Activated T-helper 17 cell treated with anti-CD3 and anti-CD28 coated beads, Interleukin-2, amount 50 U/mL, for 72 hours (primary cell): ENCODE results near the gene SH3RF1. TPM values are rescaled to one million over a fixed set of nuclear protein-coding genes. Genes with fewer than 3 reads are reported as not detected.

Source experiments
- ATAC-seq: fragments of 150-1000 bp; cut with Tn5 transposase; replicated peaks from 2 replicates; pipeline ENCODE4 v1.10.0; 2021; ENCODE audit warnings: mild to moderate bottlenecking, moderate library complexity
- H3K27ac Mint-ChIP-seq: one replicate; pipeline ENCODE4 v1.8.0; 2022; ENCODE audit warnings: mixed read lengths
- H3K27me3 Mint-ChIP-seq: one replicate; pipeline ENCODE4 v1.8.0; 2022; ENCODE audit warnings: mixed read lengths
- H3K36me3 Mint-ChIP-seq: one replicate; pipeline ENCODE4 v1.8.0; 2022; ENCODE audit warnings: low read depth, mild to moderate bottlenecking, mixed read lengths
- H3K4me1 Mint-ChIP-seq: one replicate; pipeline ENCODE4 v1.8.0; 2022; ENCODE audit warnings: mixed read lengths
- H3K4me3 Mint-ChIP-seq: one replicate; pipeline ENCODE4 v1.8.0; 2022; ENCODE audit warnings: mild to moderate bottlenecking, mixed read lengths
- H3K9me3 Mint-ChIP-seq: one replicate; pipeline ENCODE4 v1.8.0; 2022; ENCODE audit warnings: mixed read lengths
- total RNA-seq, 2 donors: library from RNA; stranded (reverse); gene quantifications; one replicate each; pipeline ENCODE4 v1.2.3, GENCODE V29; 2022

The SH3RF1 gene
- total RNA-seq, 2 donors from 2014 or later = 0.26 to 1.4 TPM

DNA sequence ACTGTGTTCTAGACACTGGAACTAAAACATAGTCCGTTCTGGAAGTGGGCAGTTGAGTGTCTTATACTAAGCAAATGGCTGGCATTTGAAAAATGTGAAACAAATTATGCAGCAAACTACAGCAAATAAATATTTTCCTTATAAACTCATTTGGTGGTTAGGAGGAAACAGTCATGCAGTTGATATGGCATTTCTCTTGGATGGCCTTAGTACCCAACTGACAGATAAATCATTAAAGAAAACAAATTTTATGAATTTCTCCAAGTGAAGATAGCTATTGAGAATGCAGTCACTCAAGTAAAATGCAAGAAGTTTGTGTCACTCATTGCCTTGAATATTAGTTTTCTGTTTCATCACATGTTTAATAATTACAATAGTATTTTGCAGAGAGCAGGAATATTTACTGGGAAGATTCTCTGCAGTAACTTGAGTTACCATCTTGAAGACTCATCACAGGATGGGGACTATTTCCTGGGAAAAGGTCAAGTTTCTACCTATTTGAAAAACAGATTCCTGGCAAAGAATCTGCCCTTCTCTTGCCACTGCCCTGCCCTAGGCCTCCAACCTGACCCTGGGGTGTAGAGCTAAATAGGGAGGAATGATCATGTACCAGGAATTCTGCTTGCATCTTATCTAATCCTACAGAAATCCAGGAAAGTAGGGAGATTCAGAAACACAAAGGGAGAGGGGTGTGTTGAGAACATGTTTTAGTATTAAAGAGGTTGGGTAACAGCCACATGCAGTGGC, 105.9 kb downstream of the SH3RF1 start:
- no peaks in the 10 kb centered on the region for H3K9me3 Mint-ChIP-seq
- H3K27me3 Mint-ChIP-seq = peaks cover 20% of the 10 kb centered on the region

DNA sequence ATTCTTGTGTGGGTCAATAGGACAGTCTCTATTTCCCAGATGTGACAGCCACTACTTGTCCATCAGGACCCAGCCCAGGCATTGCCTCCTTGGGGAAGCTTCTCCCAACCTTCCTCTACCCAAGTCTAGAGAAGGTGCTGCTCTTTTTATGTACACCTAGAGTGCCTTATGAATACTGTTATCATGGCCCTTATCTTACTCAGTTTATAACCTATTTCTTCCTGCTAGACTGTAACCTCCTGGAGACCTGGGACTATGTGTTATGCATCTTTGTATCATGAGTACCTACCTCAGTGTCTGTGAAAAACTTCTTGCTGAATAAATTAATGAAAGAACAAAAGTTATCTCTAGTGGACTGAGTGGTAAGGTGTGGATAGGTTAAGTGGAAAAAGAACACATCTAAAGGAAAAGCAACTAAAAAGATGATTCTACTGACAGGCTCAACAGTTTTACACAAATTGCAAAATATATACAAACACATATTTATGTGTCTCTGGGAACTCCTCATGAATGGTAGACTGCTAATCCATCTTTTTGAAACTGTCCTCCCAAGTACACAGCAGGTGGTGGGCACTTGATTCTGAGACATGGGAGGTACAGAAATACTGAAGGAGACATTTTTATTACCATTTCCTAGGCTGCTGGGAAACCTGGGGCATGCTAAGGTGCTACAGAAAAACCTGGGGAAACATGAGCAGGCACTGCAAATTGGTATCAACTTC, 106.6 kb downstream of the SH3RF1 start:
- Mint-ChIP-seq H3K27ac (no peak overlapping the region), H3K36me3 (no peaks in the 10 kb centered on the region), H3K4me1 (no peaks in the 10 kb centered on the region), H3K27me3 (peaks cover 20% of the 10 kb centered on the region), H3K9me3 (no peaks in the 10 kb centered on the region), H3K4me3 (no peak overlapping the region)
- ATAC-seq = no peak

More for the DNA sequence above, 105.9 kb downstream of the SH3RF1 start:
- H3K36me3 Mint-ChIP-seq = no peaks in the 10 kb centered on the region
- no peak for ATAC-seq
- H3K27ac Mint-ChIP-seq = no peak overlapping the region
- no peaks in the 10 kb centered on the region for H3K4me1 Mint-ChIP-seq
- H3K4me3 Mint-ChIP-seq = no peak overlapping the region

DNA sequence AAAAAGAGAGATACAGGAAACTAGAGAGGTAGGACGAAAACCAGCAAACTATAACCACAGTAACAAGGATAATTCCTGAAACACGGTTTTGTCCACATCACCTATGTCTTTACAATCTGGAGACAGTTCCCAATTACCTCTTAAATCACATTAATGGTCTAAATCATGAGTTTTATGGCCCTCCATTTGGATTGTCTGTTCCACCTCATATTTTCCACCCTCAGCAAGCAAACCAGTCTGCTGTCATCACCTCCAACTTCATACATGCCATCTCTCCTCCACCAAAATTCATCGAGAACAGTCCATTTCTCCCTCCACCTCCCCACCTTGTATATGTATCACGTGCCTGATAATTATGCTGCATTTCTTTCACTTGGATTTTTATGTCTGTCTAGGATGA, 107.3 kb downstream of the SH3RF1 start:
- no peak for ATAC-seq
- no peaks in the 10 kb centered on the region for H3K4me1 Mint-ChIP-seq

DNA sequence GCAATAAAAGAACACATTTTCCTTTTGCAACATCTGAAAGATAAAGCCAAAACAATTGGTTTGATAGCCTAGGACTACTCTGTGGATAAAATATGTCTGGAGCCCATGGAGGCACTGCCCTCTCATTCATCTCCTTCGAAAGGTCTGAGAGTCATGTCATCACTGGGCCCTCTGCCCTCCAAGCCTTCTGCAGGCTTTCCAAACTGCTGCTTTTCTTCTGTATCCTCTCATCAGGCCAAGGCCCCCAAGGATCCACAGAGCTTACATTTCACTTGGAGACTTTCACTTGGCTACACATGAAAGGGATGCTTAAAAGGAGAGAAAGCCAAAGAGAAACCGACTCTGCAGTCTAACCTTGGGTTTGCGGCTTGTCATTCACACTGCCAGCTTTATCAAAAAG, 109.9 kb downstream of the SH3RF1 start:
- H3K36me3 Mint-ChIP-seq = no peaks in the 10 kb centered on the region
- H3K4me3 Mint-ChIP-seq = no peak overlapping the region
- H3K4me1 Mint-ChIP-seq = no peaks in the 10 kb centered on the region
- ATAC-seq = no peak
- H3K27ac Mint-ChIP-seq = no peak overlapping the region
- H3K27me3 Mint-ChIP-seq = peaks cover 23% of the 10 kb centered on the region
- H3K9me3 Mint-ChIP-seq = no peaks in the 10 kb centered on the region

More for the DNA sequence above, 107.3 kb downstream of the SH3RF1 start:
- no peaks in the 10 kb centered on the region for H3K9me3 Mint-ChIP-seq
- no peaks in the 10 kb centered on the region for H3K36me3 Mint-ChIP-seq
- no peak overlapping the region for H3K27ac Mint-ChIP-seq
- no peak overlapping the region for H3K4me3 Mint-ChIP-seq
- H3K27me3 Mint-ChIP-seq = peaks cover 20% of the 10 kb centered on the region

DNA sequence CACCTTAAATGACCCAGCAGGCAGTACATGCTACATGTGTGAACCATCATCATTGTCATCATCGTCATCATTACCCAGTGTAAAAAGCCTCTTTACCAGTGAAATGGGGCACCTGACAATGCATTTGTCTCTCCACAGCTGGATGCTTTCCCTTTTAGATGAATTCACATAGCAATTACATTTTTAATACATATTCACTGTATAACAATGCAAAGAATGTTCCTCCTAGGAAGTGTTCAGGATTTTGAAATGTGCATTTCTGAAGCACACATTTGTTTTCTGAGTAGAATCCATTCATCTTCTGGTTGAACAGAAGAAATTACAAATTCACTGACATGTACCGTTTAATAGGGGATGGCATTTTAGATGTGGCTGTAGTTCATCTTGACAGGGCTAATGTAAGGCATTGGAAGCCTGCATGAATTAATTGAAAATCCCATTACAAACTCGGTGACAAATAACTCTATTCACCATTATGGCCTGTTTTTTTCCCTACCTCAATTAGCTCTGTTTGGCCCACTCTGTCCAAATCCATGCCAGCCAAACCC, 111.1 kb downstream of the SH3RF1 start:
- Mint-ChIP-seq H3K4me1 (no peaks in the 10 kb centered on the region), H3K36me3 (no peaks in the 10 kb centered on the region), H3K4me3 (no peak overlapping the region), H3K9me3 (no peaks in the 10 kb centered on the region), H3K27me3 (peaks cover 28% of the 10 kb centered on the region), H3K27ac (no peak overlapping the region)
- no peak for ATAC-seq

DNA sequence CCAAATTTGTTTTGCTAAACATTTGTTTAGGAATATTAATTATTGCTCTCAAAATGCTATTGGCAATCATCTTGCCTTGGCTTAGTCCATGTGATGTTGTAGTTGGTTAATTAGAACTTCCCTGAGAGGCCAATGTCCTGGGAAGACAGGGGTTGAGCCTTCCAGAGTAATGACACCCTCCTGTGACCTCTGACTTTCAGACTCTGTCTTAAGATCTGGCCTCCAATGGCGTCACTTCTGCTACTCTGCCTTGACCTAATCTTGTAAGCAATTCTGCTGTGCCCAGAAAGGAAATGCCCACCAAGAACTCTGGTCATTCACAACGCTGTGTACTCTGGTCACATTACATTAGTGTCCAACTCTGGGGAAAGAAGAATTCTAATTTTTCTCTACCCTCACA, 111.9 kb downstream of the SH3RF1 start:
- Mint-ChIP-seq H3K9me3 (no peaks in the 10 kb centered on the region), H3K27ac (no peak overlapping the region)

DNA sequence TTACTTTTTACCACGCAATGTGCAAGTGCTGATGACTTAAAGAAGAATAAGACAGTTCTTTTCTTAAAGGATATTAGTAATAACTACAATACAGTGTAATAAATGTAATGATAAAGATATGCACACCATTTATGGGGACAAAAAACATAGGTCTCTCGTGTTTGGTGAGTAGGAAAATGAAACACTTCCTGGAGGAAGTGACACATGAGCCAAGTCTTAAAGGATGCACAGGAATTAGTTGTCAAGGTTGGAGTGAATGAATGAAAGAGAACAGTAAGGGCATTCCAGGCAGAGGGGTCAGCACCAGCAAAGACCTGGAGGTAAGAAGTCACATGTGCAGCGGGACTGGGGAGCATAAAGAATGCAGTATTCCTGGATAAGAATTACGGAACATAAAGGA, 112.7 kb downstream of the SH3RF1 start:
- no peak for ATAC-seq
- H3K4me1 Mint-ChIP-seq = no peaks in the 10 kb centered on the region
- H3K27me3 Mint-ChIP-seq = peaks cover 20% of the 10 kb centered on the region
- H3K9me3 Mint-ChIP-seq = no peaks in the 10 kb centered on the region
- H3K27ac Mint-ChIP-seq = no peak overlapping the region
- H3K36me3 Mint-ChIP-seq = no peaks in the 10 kb centered on the region
- no peak overlapping the region for H3K4me3 Mint-ChIP-seq

More for the DNA sequence above, 111.9 kb downstream of the SH3RF1 start:
- Mint-ChIP-seq H3K36me3 (no peaks in the 10 kb centered on the region), H3K4me3 (no peak overlapping the region), H3K27me3 (peaks cover 25% of the 10 kb centered on the region), H3K4me1 (no peaks in the 10 kb centered on the region)
- no peak for ATAC-seq

DNA sequence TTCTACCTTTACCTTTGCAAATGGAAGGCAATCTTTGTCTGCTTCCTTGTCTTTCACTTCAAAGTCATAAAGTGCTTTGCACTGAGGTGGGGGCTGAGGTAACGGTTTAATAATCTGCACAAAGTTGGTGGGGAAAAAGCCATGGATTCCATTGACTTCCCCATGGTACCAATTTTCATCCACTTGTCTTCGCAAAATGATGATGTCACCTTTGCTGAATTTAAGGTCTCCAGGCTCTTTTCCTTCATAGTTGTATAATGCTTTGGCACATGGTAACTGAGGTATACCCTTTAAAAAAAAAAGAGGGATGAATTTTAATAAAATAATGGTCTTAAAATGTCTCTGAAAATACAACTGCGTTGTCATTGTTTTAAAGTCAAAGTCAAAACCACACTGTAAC, 114.4 kb downstream of the SH3RF1 start:
- no peak overlapping the region for H3K27ac Mint-ChIP-seq
- peaks cover 13% of the 10 kb centered on the region for H3K27me3 Mint-ChIP-seq
- H3K9me3 Mint-ChIP-seq = no peaks in the 10 kb centered on the region
- no peaks in the 10 kb centered on the region for H3K36me3 Mint-ChIP-seq
- ATAC-seq = no peak
- H3K4me3 Mint-ChIP-seq = no peak overlapping the region
- H3K4me1 Mint-ChIP-seq = no peaks in the 10 kb centered on the region

DNA sequence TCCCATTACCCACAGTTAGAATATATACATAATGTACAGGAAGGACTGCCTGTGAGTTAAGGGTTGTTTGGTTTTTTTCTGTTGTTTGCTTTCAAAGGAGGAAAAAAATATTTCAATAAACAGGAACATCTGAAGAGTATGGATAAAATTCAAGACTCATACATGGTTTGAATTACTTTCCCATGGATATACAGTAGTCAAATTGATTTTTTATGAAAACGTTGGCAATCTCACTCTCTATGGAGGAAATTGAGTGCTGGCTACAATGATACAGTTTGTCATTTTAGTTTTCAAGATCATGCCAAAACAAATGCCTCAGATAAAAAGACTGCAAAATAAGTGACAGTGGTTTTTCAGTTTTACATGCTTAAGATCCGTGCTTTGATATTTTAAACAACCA, 116.6 kb downstream of the SH3RF1 start:
- H3K4me1 Mint-ChIP-seq = no peaks in the 10 kb centered on the region
- H3K9me3 Mint-ChIP-seq = no peaks in the 10 kb centered on the region
- H3K27ac Mint-ChIP-seq = no peak overlapping the region
- no peaks in the 10 kb centered on the region for H3K36me3 Mint-ChIP-seq
- no peak for ATAC-seq
- H3K27me3 Mint-ChIP-seq = peaks cover 14% of the 10 kb centered on the region
- no peak overlapping the region for H3K4me3 Mint-ChIP-seq

DNA sequence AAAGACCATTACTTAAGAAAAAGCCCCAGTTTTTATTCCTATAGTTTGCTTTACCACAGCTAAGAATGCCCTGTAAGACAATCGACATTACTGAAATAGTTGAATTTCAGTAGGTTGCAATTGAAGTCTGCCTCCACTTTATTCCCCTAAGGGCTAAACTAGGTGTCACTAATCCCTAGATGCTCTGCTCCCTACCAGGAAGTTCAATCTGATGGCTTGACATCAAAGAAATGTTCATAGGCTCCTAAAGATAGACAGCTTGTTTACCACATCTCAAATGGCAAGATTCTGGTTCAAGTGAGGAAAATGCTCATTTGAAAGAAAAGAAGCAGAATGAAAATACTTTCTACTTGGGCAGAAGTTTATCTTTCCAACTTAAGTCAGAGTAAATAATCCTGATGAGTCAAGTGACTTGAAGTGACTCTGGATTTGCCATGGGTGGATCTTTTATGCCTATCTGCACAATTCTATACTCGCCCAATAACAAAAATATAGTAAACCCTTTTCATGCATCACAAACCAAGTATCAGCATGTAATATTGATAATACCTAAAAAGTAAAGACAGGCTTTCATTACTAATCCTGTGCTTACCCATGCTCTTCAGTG, 117.2 kb downstream of the SH3RF1 start:
- no peak overlapping the region for H3K4me3 Mint-ChIP-seq
- peaks cover 14% of the 10 kb centered on the region for H3K27me3 Mint-ChIP-seq
- ATAC-seq = no peak
- H3K27ac Mint-ChIP-seq = no peak overlapping the region
- H3K4me1 Mint-ChIP-seq = no peaks in the 10 kb centered on the region
- no peaks in the 10 kb centered on the region for H3K9me3 Mint-ChIP-seq
- H3K36me3 Mint-ChIP-seq = no peaks in the 10 kb centered on the region

DNA sequence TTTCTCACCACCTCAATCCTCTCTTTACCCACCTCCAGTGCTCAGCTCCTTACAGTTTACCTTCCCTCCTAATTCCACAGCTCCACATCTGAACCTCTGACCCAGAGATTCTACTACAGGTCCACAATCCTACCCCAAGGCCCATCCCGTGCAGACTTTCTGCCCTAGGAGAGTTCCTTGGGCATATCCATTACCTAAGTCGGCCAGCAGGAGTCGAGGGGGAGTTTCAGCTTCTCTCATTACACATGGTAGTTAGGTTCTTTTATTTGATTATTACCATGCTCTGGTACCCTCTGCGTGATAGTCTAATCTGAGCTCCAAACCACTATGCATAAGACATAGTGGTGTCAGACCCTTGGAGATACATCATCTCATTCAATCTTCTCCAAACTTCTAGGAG, 117.9 kb downstream of the SH3RF1 start:
- Mint-ChIP-seq H3K9me3 (no peaks in the 10 kb centered on the region), H3K4me1 (no peaks in the 10 kb centered on the region), H3K4me3 (no peak overlapping the region), H3K27ac (no peak overlapping the region), H3K27me3 (peaks cover 9% of the 10 kb centered on the region), H3K36me3 (no peaks in the 10 kb centered on the region)
- ATAC-seq = no peak

DNA sequence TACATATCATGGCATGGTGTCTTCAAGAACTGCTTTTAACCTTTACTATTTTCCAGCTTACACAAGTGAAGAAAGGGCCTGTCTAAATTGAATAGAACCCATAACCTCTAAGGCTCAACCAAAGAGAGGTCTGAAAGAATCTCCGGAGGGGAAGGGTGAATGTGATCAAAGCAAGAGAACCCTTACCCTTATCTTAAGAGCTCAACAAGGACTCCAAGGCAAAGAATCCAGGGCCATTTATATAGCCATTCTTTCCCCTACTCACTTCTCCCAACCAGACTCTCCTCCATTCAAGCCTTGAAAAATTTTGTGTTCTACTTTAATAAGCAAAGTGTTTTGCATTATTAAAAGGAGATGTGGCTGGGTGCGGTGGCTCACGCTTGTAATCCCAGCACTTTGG, 118.7 kb downstream of the SH3RF1 start:
- Mint-ChIP-seq H3K27me3 (peaks cover 9% of the 10 kb centered on the region), H3K27ac (no peak overlapping the region), H3K4me3 (no peak overlapping the region), H3K9me3 (no peaks in the 10 kb centered on the region), H3K4me1 (no peaks in the 10 kb centered on the region), H3K36me3 (no peaks in the 10 kb centered on the region)
- ATAC-seq = no peak

DNA sequence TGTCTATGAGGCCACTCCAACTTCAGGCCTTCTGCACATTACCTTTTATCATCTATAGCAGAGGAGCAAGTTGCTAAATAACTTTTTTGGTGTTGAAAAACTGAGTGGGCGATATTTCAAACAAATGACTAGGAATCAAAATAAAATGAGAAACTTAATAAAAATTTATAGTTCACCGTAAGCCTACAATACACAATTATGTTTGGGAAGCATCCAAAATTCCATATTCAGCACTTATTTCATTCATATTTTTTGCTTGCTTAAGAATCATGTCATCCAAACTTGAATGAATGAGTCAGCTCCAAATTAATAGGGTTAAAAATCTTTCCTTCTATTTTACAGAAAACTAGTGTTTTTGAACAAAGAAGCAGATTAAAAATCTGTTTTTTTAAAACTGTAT, 119.1 kb downstream of the SH3RF1 start:
- no peak overlapping the region for H3K27ac Mint-ChIP-seq
- H3K27me3 Mint-ChIP-seq = peaks cover 9% of the 10 kb centered on the region
- no peak overlapping the region for H3K4me3 Mint-ChIP-seq
- H3K36me3 Mint-ChIP-seq = no peaks in the 10 kb centered on the region
- H3K4me1 Mint-ChIP-seq = no peaks in the 10 kb centered on the region
- ATAC-seq = no peak
- H3K9me3 Mint-ChIP-seq = no peaks in the 10 kb centered on the region

DNA sequence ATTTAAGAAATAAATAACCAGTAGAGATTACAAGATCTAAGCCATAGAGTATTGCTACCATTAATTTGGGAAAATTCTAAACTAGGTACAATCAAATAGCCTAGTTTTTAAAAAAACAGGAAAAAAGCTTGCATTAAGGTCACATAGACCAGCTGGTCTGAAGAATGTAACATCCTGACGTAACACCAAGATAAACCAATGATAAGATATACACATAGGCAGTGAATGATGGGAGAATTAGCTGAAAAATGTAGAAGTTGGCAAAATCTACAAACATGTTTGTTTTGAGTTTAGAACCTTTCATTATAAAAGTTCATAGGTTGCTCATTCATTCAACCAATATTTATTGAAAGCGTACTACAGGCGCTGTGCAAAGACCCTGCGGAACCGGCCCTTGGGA, 120.0 kb downstream of the SH3RF1 start:
- ATAC-seq = no peak
- H3K9me3 Mint-ChIP-seq = no peaks in the 10 kb centered on the region

DNA sequence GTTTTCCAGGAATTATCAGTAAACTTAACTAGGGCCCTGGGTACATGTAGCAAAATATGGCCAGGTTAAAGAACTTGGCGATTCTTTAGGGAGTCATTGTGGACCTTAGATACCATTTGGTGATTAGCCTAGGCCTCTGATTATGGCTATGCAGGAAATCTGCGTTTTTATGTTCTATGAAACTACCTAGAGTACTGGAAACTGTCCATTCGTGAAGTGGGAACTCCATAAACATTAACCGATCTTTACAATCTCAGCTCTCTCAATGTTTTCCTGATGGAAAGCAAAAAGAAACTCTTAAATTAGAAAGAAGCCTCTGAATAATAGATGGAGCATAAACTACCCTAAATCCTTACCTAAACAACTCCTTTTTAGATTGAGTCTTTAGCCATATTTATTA, 121.9 kb downstream of the SH3RF1 start:
- Mint-ChIP-seq H3K4me3 (no peak overlapping the region), H3K27me3 (peaks cover 9% of the 10 kb centered on the region), H3K36me3 (no peaks in the 10 kb centered on the region), H3K4me1 (no peaks in the 10 kb centered on the region), H3K27ac (no peak overlapping the region), H3K9me3 (no peaks in the 10 kb centered on the region)
- no peak for ATAC-seq

More for the DNA sequence above, 120.0 kb downstream of the SH3RF1 start:
- H3K27ac Mint-ChIP-seq = no peak overlapping the region
- no peak overlapping the region for H3K4me3 Mint-ChIP-seq
- no peaks in the 10 kb centered on the region for H3K4me1 Mint-ChIP-seq
- H3K36me3 Mint-ChIP-seq = no peaks in the 10 kb centered on the region
- peaks cover 8% of the 10 kb centered on the region for H3K27me3 Mint-ChIP-seq
